Measurements from ENCODE around the gene ADAMTSL4.
"Not testable (repeated sequence)": the region's sequence is repeated elsewhere in the genome, so short reads cannot be mapped to it uniquely, and the experiment has no call there.

GRCh38 chr1:150580966-150581365 lies 31.8 kb downstream of the ADAMTSL4 start:
- TF ChIP-seq TAF1 (IDR thresholded peaks at IDR 0.05; ENCODE audit: borderline replicate concordance, low read depth, low read length); FOSL2 (IDR thresholded peaks at IDR 0.05; ENCODE audit: borderline replicate concordance, low read depth); JUND (IDR thresholded peaks at IDR 0.05); EZH2phosphoT487 (IDR thresholded peaks at IDR 0.05; ENCODE audit: borderline replicate concordance, low read depth); SIN3A (IDR thresholded peaks at IDR 0.05; ENCODE audit: borderline replicate concordance, low read depth, low read length); CTCF (IDR thresholded peaks at IDR 0.05); REST (IDR thresholded peaks at IDR 0.05; ENCODE audit: low read depth, low read length); USF2 (IDR thresholded peaks at IDR 0.05; ENCODE audit: borderline replicate concordance, low read depth, low read length): not testable (repeated sequence)

Data from SK-N-SH (cell line).